HG02938 (cell line): Measurements from ENCODE around the gene PRKCA.

Experiments used
- ATAC-seq: cut with Tn5 transposase; IDR thresholded peaks from one replicate; pipeline ENCODE4 v1.9.1; 2021; ENCODE audit warnings: mild to moderate bottlenecking, moderate library complexity; ENCODE audit not compliant: unreplicated experiment

PRKCA gene

DNA sequence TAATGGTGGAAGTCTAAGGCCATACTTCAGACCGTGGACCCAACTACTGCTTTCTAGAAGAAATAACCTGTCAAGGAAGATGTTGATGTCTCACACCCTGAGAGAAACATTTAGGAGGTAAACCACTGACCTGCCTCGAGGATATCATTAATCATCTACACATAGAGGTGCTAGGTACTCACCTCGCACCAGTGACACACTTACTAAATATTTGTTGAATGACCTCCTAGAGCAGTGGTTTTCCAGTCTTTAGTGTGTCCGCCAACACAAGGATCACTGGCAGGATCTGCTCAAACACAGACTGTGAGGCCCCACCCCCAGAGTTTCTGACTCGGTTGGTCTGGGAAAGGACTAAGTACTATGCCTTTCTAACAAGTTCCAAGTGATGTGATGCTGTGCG is 335.1 kb downstream of the PRKCA start:
- no peak for ATAC-seq

DNA sequence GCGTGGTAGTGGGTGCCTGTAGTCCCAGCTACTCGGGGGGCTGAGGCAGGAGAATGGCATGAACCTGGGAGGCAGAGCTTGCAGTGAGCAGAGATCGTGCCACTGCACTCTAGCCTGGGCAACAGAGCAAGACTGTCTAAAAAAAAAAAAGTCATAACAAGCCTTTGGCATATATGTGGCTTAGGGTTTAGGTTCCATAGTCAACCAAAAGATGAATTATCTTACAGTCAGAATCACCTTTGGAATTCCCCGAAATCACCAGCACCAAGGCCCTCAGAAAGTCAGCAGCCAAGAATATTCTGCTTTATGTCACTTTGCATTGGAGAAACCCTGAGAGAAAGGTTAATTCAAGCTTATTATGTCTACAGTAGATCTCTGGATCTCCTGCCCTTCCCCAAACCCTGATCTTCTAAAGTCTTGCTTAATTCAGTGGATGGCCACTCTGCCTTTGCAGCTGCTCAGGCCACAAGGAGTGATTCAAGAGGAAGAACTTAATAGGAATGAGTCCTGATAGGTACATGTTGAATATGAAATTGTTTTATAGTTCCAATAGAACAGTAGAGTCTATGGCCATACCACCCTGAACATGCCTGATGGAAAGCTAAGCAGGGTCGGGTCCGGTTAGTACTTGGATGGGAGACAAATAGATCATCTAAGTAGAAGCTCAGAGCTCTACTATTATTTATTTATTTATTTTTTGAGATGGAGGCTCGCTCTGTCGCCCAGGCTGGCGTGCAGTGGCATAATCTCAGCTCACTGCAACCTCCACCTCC is 336.5 kb downstream of the PRKCA start:
- no peak for ATAC-seq

DNA sequence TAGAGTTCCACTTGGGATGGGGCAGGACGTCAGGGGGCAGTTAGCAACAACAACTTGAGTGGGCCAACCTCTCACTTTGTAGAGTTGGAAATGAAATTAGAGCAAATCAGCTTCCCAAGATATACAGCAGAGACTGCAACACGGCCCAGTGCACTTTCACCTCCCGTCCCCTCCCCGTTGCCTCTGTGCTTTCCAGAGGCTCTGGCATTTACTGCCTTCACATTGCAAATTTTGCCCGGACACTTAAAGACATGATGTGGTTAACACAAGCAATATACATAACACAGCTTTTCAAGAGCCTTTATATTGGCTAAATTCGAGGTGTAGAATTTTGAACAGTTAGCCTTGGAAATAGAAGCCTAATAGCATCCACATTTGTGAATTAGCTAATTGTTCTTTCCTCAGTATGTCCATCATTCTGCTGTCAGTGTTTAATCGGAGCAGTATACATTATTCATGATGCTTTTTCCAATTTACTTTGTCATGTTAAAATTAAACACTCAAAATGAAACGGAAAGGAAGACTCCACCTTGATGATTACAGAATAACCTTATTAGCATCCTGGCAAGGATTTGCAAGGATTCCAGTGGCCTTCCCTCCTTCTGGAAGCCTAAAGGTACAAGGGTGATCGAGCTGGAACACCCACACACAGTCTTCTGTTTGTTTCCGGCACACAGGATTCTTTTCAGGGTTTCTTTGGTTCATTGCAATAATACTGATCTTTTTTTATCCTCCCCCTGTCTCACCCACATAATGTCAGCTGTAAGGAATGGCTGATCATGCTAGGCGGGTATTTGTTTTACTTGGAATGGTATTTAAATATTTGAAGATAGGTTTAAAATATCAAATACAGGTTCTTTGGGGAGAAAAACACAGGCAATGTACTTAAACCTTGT is 341.6 kb downstream of the PRKCA start:
- no peak for ATAC-seq

DNA sequence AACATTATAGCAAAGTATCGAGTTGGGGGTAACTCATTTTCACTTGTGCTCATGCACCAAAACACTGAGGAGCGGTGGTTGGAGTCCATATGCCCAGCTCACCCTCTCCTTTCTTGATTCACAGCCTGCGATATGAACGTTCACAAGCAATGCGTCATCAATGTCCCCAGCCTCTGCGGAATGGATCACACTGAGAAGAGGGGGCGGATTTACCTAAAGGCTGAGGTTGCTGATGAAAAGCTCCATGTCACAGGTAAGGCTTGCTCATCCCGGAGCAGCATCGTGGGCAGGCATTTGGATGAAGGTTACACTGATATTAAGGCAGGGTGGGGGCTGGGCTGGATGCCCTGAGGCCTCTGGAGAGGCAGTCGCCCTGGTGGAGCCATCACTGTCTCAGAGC is 342.8 kb downstream of the PRKCA start:
- ATAC-seq = no peak

DNA sequence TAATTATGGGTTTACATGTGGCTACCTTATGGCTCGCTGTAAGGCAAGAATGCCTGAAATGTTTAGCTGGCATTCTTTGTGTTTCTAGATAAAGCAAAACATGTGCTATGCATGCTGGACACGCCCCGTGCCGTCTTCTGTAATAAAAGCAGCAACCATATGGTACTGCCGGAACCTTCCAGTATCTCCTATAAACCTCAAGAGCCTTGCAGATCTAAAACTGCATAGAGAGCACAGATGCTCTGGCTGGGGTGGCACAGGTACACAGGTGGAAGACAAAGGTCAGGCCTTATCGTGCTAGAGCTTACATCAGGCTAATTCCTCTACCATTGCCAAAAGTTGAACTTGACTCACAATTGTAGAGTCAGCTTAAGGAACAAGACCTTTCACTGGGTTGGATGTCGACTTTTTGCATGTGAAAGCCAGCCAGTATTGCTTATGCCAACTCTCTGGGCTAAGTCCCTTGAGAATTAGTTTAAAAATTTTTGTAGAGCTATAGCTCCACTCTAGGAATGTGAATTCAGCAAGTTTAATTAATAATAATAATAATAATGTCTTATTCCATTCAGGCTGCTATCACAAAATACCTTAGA is 345.1 kb downstream of the PRKCA start:
- ATAC-seq = no peak

DNA sequence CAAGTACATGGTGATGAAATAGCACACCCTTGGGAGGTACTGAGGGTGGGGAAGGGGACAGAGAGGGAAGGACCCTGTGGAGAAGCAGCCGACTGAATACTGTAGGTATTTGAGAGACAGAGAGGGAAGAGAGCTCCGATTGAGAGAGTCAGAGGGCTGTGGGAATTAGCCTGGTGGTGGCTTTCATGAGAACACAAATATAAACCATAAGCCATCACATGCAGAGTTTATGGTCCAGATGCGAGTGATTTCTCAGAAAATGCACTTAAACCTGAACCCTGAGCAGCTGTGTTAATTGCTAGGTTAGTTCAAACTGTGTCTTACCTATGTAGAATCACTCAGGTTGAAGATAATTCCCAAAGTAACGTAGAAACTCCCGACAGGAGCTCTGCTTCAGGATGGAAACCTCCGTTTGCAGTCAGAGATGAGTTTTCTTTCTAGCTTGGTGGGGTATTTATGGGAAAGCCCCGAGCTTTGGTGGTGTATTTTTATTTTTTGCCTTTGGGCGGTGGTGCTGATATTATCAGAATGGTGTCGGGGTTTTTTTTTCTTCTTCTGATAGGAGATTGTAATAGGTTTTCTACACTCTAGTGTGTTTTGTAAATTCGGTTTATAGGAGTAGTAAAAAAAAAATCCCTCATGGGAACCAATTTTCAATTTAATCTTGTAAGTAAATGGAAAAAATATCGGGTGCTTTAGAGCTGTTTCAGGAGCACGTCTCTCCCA is 347.6 kb downstream of the PRKCA start:
- no peak for ATAC-seq

DNA sequence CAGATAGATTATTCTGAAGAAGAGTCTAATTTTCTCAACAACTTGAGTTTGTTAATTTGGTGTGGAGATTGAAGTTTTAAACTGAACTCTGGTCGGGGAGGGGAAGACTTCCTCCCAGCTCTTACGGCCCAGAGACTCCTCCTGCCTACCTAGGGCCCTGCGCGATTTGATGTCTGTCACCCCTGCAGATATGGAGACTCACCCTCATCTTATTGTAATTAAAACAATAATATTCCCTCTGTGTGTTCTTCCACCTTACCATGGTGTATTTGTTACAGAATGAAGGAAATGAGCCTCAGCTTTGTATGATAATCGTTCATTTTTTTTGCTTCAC is 348.1 kb downstream of the PRKCA start:
- no peak for ATAC-seq

DNA sequence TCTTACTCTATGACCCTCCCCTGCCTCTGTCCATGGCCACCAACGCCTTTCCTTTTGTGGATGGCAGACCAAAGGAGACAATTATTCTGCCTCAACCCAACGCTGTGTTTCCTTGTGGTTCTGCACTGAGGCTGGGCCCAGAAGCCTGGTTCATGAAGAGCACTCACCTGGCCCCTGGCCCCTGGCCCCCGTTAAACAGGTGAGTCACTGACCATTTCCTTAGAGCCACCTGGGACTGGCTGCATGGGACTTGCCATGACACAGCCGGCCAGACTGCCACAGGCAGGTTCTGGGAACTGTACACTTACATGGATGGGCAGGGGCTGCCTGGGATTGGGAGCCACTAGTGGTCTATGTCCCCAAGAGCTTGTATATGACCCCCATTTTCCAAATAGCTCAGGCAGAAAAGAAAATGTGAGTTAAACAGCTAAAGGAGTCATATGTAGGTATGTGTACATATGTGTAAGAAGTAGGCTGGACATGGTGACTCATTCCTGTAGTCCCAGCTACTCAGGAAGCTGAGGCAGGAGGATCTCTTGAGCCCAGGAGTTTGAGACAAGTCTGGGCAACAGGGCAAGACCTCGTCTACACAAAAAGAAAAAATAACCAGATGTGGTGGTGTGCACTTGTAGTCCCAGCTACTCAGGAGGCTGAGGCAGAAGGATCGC is 350.6 kb downstream of the PRKCA start:
- ATAC-seq = no peak

DNA sequence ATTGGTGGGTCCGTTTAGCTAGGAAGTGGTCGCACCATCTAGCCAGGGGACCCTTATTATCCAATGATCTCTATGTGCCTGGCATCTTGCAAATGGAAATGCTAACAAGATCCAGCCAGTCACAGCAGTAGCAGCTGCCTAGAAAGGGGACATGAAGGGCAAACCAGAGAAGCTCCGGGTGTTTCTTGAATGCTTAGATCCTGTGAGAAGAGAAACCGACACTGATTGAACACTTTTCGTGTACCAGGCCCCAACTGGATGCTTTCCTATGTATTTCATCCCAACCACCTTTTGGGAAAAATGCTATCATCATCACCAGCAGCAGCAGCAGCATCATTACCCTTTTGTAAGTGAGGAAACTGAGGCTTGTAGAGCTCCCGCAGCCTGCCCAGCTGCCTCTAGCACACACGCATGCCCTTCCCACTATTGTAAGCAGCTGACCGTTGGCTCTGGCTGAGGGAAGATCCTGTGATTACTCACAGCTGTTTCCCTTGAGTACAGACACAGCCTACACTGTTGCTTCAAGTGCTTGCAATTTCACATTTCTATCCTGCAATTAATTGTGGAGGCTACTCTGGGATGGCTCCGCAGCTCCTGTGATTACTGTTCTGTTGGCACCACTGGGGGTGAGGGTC is 351.8 kb downstream of the PRKCA start:
- no peak for ATAC-seq

DNA sequence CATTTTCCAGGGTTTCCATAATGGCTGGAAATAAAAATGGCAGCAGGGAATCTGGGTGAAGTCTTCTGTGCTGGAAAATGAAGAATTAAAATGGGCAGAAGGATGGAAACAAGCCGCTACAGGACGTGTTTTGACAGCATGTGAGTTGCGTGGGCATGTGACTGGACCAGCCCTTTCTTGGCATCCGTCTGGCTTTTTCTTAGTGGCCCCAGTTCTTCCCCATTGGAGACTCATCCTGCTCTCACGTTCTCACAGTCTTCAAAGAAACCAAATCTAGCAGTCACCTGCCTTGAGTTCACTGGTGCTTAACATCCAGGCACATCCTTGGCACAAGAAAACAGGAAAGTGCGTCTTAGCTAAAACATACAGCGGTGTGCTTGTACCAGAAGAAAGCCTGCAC is 352.4 kb downstream of the PRKCA start:
- ATAC-seq = no peak

DNA sequence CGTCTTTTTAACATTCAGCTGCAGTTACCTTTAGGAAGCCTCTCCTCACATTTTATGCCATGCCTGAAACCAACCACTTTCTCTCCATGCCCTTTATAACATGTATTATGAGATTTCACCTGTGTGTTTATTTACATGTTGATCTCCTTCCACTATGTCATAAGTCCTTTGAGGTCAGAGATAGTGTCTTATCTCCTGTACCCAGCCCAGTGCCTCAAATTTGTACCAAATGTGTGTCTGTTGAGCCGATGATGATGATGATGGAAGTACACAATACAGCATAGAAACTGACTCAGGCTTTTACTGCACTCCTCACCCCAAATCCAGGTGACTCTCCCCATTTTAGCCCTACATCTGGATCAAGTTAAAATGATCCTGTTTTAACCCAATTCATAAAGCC is 353.0 kb downstream of the PRKCA start:
- no peak for ATAC-seq

DNA sequence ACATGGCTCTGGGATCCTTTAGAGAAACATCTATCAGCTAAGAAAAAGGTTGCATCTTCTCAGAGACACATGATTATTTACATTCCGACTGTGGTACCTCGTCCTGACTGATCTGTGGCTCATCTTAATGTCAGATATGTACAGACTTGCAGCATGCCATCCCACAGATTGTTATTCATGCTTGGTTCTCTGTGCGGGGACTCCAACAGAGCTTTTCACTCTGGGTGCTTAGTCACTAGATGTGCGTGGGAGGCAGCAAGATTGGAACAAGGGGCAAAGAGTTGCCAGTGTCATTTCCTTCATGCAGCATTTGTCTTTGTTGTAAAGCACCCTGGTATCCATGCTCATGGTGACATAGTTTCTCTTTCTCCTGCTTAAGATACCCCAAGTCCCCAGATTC is 353.4 kb downstream of the PRKCA start:
- no peak for ATAC-seq

DNA sequence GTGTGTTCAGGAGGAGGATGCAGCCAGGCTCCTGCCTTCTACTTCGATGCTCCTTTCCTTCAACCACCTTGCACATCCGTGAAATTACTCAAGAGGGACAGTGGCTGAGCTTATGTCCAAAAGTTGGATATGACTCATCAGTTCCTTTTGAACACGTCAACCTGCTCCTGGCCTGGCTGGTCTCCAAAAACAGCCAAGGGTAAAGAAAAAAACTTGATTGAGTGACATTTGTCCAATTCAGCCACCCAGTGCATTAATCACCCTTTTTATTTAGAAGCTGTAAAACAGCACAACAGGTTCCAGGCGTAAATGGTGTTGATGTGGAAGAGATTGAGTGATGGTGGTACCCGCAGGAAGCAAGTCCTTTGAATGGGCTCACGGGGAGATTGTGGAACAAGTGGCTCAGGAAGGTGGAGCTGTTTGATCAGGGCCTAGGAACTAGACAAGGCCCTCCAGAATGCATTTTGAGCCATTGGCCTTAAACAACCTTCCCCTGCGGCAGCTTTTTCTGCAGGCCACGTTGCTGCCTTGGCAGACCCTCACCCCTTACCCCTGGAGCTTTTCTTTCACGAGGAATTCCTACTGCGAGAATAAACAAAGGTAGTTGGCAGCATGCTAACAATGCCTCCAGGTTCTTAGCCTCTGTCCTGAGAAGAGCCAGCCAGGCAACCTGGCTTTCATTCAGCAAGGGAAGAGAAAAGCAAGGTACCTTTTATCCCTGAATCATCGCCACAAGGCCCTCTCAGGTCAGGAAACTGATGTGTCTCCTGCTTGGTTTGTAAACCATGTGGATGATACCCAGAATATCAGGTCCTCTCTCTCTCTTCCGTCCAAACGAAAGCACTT is 359.2 kb downstream of the PRKCA start:
- no peak for ATAC-seq

DNA sequence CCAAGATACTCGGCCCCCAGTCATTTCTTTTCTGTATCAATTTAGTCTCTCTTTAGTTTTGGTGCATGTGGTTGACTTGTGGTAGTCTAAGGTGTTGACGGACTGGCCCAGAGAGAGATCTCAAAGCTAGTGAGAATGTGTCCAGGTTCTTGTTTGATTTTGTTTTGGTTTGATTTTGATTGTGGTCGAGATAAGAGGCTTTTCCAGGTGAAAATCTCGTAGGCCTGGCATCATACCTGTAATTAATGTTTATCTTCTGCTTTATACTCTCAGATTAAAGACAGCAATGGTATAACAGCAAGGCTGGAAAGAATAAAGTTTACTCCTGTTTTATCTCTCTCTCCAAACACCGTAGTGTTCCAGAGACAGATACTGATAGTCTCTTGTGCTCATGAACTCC is 360.1 kb downstream of the PRKCA start:
- no peak for ATAC-seq

DNA sequence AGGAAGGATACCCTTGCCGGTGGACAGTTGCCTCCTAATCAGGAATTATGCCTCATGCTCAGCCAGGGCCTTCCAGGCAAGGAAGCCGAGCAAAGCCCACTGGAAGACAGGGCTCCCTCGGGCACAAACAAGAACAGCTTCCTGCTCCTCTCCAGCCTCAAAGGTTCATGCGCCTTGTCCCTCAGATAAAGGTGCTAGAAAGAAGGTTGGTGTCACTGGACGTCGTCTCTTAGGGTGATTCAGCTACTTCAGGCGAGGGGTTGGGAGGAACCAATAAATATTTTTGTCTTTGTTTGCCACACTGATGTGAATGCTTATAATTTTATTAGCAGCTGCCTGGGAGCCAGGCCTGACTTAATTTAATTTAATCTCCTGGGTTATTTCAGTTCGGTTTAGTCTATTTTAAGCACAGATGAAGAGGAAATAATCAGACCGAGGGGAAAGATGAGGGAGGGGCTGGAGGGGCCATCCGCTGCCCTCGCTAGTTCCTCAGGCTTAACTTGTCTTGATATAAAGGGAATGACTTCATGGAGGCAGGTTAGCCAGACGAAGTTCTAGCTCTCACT is 360.7 kb downstream of the PRKCA start:
- no peak for ATAC-seq

DNA sequence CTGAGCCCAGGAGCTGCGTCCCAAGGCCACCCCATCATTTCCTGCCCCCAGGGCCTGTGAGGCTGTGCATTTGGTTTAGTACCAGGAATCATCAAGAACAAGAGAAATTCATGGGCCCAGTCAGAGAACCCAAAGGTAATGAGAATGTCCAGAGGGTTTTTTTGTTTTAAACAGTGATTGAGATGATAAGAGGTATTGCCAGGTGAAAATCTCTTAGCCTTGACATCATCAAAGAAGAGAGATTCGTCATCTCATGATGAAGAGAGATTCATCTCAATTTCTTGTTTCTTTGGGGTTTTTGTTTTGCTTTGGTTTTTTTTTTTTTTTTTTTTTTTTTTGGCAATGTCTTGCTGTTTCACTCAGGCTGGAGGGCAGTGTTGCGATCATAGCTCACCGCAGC is 361.9 kb downstream of the PRKCA start:
- no peak for ATAC-seq

DNA sequence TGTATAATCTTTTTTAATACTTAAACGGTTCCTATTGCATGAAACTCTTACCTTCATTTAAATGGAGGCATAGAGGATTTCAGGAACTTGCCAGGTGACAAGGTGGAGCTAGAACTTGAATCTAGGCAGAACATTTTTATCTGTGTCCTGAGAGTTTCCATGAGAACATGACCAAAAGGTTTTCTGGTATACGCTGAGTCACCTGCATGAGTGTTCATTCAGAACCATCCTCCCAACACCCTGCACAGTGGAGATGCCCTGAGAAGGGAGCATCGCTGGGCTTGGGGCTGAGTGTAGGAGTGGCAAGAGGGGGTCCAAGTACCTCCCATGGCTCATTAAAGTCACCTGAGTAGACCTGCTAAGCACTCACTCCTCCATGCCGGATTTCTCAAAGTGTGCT is 362.8 kb downstream of the PRKCA start:
- no peak for ATAC-seq

DNA sequence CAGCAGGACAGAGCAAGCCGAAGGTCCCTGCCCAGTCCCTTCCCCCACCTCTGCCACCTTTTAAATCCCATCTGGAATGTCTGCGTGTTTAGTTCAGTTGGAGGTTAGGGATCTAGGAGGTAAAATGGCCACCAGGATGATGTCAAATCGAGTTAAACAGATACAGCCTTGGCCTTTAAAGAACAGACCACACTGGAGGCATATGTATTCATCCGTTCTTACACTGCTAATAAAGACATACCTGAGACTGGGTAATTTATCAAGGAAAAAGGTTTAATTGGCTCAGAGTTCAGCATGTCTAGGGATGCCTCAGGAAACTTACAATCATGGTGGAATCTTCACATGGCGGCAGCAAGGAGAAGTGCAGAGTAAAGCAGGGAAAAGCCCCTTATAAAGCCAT is 364.7 kb downstream of the PRKCA start:
- ATAC-seq = no peak

DNA sequence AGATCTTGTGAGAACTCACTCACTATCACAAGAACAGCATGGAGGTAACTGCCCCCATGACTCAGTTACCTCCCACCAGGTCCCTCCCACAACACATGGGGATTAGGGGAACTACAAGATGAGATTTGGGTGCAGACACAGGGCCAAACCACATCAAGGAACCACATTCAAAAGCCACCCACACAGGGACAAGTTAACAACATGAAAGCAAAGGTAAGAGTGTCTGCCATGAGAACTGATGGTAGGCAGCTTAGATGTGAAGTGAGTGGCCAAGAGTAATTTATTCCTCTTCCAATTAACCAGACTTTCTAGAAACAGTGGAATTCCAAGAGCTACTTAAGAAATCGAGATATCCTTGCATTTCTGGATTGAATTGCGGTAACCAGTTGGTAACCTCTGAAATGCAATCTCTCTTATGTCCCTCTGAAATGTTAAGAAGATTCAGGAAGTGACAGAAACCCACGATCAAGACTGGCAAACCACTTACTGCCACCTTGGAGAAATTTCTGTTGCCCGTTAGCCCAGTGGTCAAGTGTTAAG is 365.1 kb downstream of the PRKCA start:
- no peak for ATAC-seq
